Panc1 (cell line): ENCODE results near the gene DEFB132. TPM values are rescaled to one million over a fixed set of nuclear protein-coding genes. Genes with fewer than 3 reads are reported as not detected.

Experiments
- ATAC-seq: fragments of 200-7000 bp; cut with Tn5 transposase; 2 replicates; pipeline ENCODE4 v1.9.1; 2020; ENCODE audit warnings: mild to moderate bottlenecking, moderate library complexity
- BruUV-seq: library from RNA; stranded (reverse); fragments of 400-500 nt; replicated peaks from 2 replicates; lab custom pipeline; 2021; lab: Mats Ljungman, UMichigan
- CTCF ChIA-PET: fragments of 300-600 bp; sonication (Branson Sonifier 250); formaldehyde crosslinking; loops from one replicate; lab custom pipeline; 2022; ENCODE audit warnings: antibody characterized with exemption; lab: Charles Lee
- POLR2A ChIA-PET: fragments of 300-600 bp; sonication (Branson Sonifier 250); formaldehyde crosslinking; loops from one replicate; lab custom pipeline; 2022; ENCODE audit warnings: antibody characterized with exemption; lab: Charles Lee
- DNase-seq: peaks from one replicate; pipeline ENCODE4 v3.0.0-alpha.2; 2010; ENCODE audit warnings: low read depth, low spot score
- H3K27ac ChIP-seq: 2 replicates; pipeline ENCODE4 v1.5.1; 2011; ENCODE audit warnings: mild to moderate bottlenecking, low read length, inconsistent platforms
- H3K27me3 ChIP-seq: fragments of 200-500 bp; sonication (Bioruptor generic); 2 replicates; pipeline ENCODE4 v1.6.0; 2014; ENCODE audit warnings: low read length, inconsistent platforms; ENCODE audit not compliant: control insufficient read depth, insufficient read depth
- H3K36me3 ChIP-seq: fragments of 200-500 bp; sonication (Bioruptor generic); 2 replicates; pipeline ENCODE4 v1.5.1; 2014; ENCODE audit warnings: inconsistent platforms, mild to moderate bottlenecking, low read length, moderate library complexity; ENCODE audit not compliant: control insufficient read depth, insufficient read depth
- H3K4me1 ChIP-seq: 2 replicates; pipeline ENCODE4 v1.5.1; 2011; ENCODE audit warnings: inconsistent platforms, mild to moderate bottlenecking, low read length, moderate library complexity; ENCODE audit not compliant: control insufficient read depth, insufficient read depth
- H3K4me3 ChIP-seq, 2 experiments: 2 replicates each; pipeline ENCODE4 v1.5.1; 2011 to 2012; ENCODE audit warnings: low read depth in 2 of 2, low read length in 2 of 2, mild to moderate bottlenecking in 2 of 2, inconsistent platforms in 1 of 2, moderate library complexity in 1 of 2
- H3K9me3 ChIP-seq: fragments of 200-500 bp; sonication (Bioruptor generic); 2 replicates; pipeline ENCODE4 v1.5.1; 2014; ENCODE audit warnings: low read depth, mild to moderate bottlenecking, inconsistent platforms, low read length, moderate library complexity; ENCODE audit not compliant: control insufficient read depth, insufficient read depth
- CTCF ChIP-seq: fragments of 450-650 bp; IDR thresholded peaks from 2 replicates; pipeline ENCODE4 v1.5.1; 2017; ENCODE audit warnings: mild to moderate bottlenecking
- POLR2AphosphoS5 ChIP-seq: IDR thresholded peaks from 2 replicates; pipeline ENCODE4 v1.6.1; 2012; ENCODE audit warnings: mild to moderate bottlenecking, low read depth, low read length, moderate library complexity
- REST ChIP-seq, 2 experiments: IDR thresholded peaks; 2 replicates each; pipeline ENCODE4 v1.6.1; 2011 to 2012; ENCODE audit warnings: low read depth in 2 of 2, control low read depth in 1 of 2, low read length in 1 of 2, mild to moderate bottlenecking in 1 of 2, moderate library complexity in 1 of 2; ENCODE audit not compliant: insufficient read depth in 1 of 2
- SIN3A ChIP-seq: IDR thresholded peaks from 2 replicates; pipeline ENCODE4 v1.6.1; 2012; ENCODE audit warnings: low read depth, mild to moderate bottlenecking, low read length, moderate library complexity, borderline replicate concordance; ENCODE audit not compliant: insufficient read depth
- TCF7L2 ChIP-seq: IDR thresholded peaks from 2 replicates; pipeline ENCODE4 v1.6.1; 2011; ENCODE audit warnings: mild to moderate bottlenecking, low read depth, low read length, inconsistent platforms
- in situ Hi-C: cut with HindIII; loops from 2 replicates; pipeline ENCODE4 v1.10.0; 2016; ENCODE audit warnings: low sequenced_read_pairs, low pct_unique_long_range_greater_than_20kb
- intact Hi-C: fragments of 100-400 bp; cut with micrococcal nuclease; formaldehyde crosslinking; loops from one replicate; pipeline ENCODE4 v1.10.0; 2022; ENCODE audit not compliant: unreplicated experiment
- total RNA-seq: library from RNA; stranded (reverse); gene quantifications from one replicate; pipeline ENCODE4 v1.2.1, GENCODE V29; 2021; ENCODE audit not compliant: unreplicated experiment

The DEFB132 gene
- total RNA-seq, 1 experiment from 2014 or later, result 0.10 TPM

GRCh38 chr20:310645-311044 is 53.1 kb downstream of the DEFB132 start:
- peaks cover 12% of the 10 kb centered on the region for H3K4me1 ChIP-seq
- H3K36me3 ChIP-seq, result no peaks in the 10 kb centered on the region
- no TSS peak for BruUV-seq
- no peak for DNase-seq
- no peak for ATAC-seq
- peak overlapping the region; percentile 39 to 65 for H3K4me3 ChIP-seq
- ChIA-PET POLR2A (interaction anchor here (0.7 kb wide), 1 partner anchor 13 kb away, joined by 7 read pairs; no protein-coding TSS in a partner anchor), CTCF (interaction anchor here (0.7 to 1.1 kb wide), 3 partner anchors 14 to 33 kb away, joined by 3 to 6 read pairs (median 4); no protein-coding TSS in a partner anchor)
- H3K27ac ChIP-seq, result peak overlapping the region; percentile 57; the same call in 1 of the 2 replicates
- in situ Hi-C loops (no loop called here), intact Hi-C loops (no loop called here)
- no peaks in the 10 kb centered on the region for H3K27me3 ChIP-seq
- TF ChIP-seq REST (IDR thresholded peaks at IDR 0.05; ENCODE audit: insufficient read depth in 1 of 2, low read depth in 2 of 2, low read length in 1 of 2) (no peak), TCF7L2 (no peak), CTCF (no peak), SIN3A (no peak), POLR2AphosphoS5 (no peak)
- no peaks in the 10 kb centered on the region for H3K9me3 ChIP-seq

Other genes with a start within 250 kb of the DEFB132 start
- not detected for gene DEFB125, start 170.1 kb upstream of the DEFB132 start, total RNA-seq
- not detected for gene DEFB126, start 115.1 kb upstream of the DEFB132 start, total RNA-seq
- not detected for gene DEFB127, start 100.3 kb upstream of the DEFB132 start, total RNA-seq
- not detected for gene DEFB128, start 68.0 kb upstream of the DEFB132 start, total RNA-seq
- not detected for gene DEFB129, start 30.5 kb upstream of the DEFB132 start, total RNA-seq
- 20.5 TPM for gene C20orf96, start 33.0 kb downstream of the DEFB132 start, total RNA-seq
- gene ZCCHC3, start 39.8 kb downstream of the DEFB132 start, total RNA-seq, result 18.9 TPM
- gene SOX12, start 67.8 kb downstream of the DEFB132 start, total RNA-seq, result 48.6 TPM
- 44.9 TPM for gene NRSN2, start 89.4 kb downstream of the DEFB132 start, total RNA-seq
- 35.6 TPM for gene TRIB3, start 123.0 kb downstream of the DEFB132 start, total RNA-seq
- 97.1 TPM for gene RBCK1, start 150.6 kb downstream of the DEFB132 start, total RNA-seq
- gene TBC1D20, start 204.8 kb downstream of the DEFB132 start, total RNA-seq, result 42.1 TPM